Endothelial cell of umbilical vein (primary cell): ENCODE data around the gene LFNG. TPM values are rescaled to one million over a fixed set of nuclear protein-coding genes. Genes with fewer than 3 reads are reported as not detected.

Experiments
- BruUV-seq: library from RNA; stranded (reverse); fragments of 400-500 nt; replicated peaks from 2 replicates; lab custom pipeline; 2021; lab: Mats Ljungman, UMichigan
- CTCF ChIA-PET: fragments of 300-600, 350-600 bp; sonication (Branson Sonifier 250); formaldehyde crosslinking; loops from one replicate; lab custom pipeline; 2021; ENCODE audit warnings: antibody characterized with exemption, inconsistent platforms; lab: Charles Lee
- POLR2A ChIA-PET: fragments of 300-600, 350-600 bp; sonication (Branson Sonifier 250); formaldehyde crosslinking; loops from one replicate; lab custom pipeline; 2021; ENCODE audit warnings: antibody characterized with exemption, inconsistent platforms; lab: Charles Lee
- DNase-seq: peaks from one replicate; pipeline ENCODE4 v3.0.0-alpha.2; 2011; ENCODE audit warnings: low read depth, low spot score
- FAIRE-seq: peaks from 2 replicates; lab custom pipeline; 2011; peaks lifted over from hg19 to GRCh38; lab: Jason Lieb, UNC
- H2AFZ ChIP-seq: 2 replicates; pipeline ENCODE4 v1.6.0; 2012; ENCODE audit warnings: low read depth, low read length, control low read depth, inconsistent platforms
- H3K27ac ChIP-seq: 2 replicates; pipeline ENCODE4 v1.5.1; 2011; ENCODE audit warnings: low read depth, mild to moderate bottlenecking, control low read depth, low read length, moderate library complexity; ENCODE audit not compliant: insufficient read depth
- H3K27me3 ChIP-seq, 2 experiments: 2 replicates each; pipeline versions ENCODE4 v1.6.0 to v1.6.1; 2011; ENCODE audit warnings: low read length in 2 of 2, mixed read lengths in 1 of 2; ENCODE audit not compliant: control insufficient read depth in 2 of 2, insufficient read depth in 2 of 2
- H3K36me3 ChIP-seq, 2 experiments: 2 replicates in 1 of 2; 3 replicates in 1 of 2; pipeline ENCODE4 v1.5.1; 2011; ENCODE audit warnings: low read length in 2 of 2, mild to moderate bottlenecking in 1 of 2, moderate library complexity in 1 of 2; ENCODE audit not compliant: control insufficient read depth in 2 of 2, insufficient read depth in 2 of 2; ENCODE audit errors: extremely low read depth in 1 of 2
- H3K4me1 ChIP-seq: 3 replicates; pipeline ENCODE4 v1.5.1; 2011; ENCODE audit warnings: mild to moderate bottlenecking, low read length; ENCODE audit not compliant: control insufficient read depth, insufficient read depth; ENCODE audit errors: extremely low read depth
- H3K4me2 ChIP-seq: 2 replicates; pipeline ENCODE4 v1.6.1; 2011; ENCODE audit warnings: low read length, control low read depth, mixed read lengths; ENCODE audit not compliant: insufficient read depth
- H3K4me3 ChIP-seq, 3 experiments: fragments of 200-600 bp in 1 of 3; sonication (generic), shearing (Covaris generic) in 1 of 3; replicated peaks in 1 of 3; 2 replicates each; pipeline ENCODE4 v1.5.1; 2011 to 2016; ENCODE audit warnings: control low read depth in 3 of 3, low read length in 3 of 3, mild to moderate bottlenecking in 2 of 3, inconsistent platforms in 1 of 3, low read depth in 1 of 3, moderate library complexity in 1 of 3; ENCODE audit not compliant: insufficient read depth in 1 of 3
- H3K79me2 ChIP-seq: 2 replicates; pipeline ENCODE4 v1.6.0; 2012; ENCODE audit warnings: low read length, inconsistent platforms; ENCODE audit not compliant: control insufficient read depth, insufficient read depth
- H3K9ac ChIP-seq: replicated peaks from 2 replicates; pipeline ENCODE3; 2011; ENCODE audit warnings: low read length, control low read depth; ENCODE audit not compliant: insufficient read depth; ENCODE audit errors: extremely low read depth
- H3K9me1 ChIP-seq: replicated peaks from 3 replicates; pipeline ENCODE4 v1.6.0; 2011; ENCODE audit warnings: mild to moderate bottlenecking, low read length; ENCODE audit not compliant: control insufficient read depth, insufficient read depth; ENCODE audit errors: extremely low read depth
- H3K9me3 ChIP-seq: replicated peaks from 2 replicates; pipeline ENCODE4 v1.5.1; 2012; ENCODE audit warnings: low read length, inconsistent platforms; ENCODE audit not compliant: control insufficient read depth, insufficient read depth
- H4K20me1 ChIP-seq: replicated peaks from 2 replicates; pipeline ENCODE3; 2011; ENCODE audit warnings: mild to moderate bottlenecking, low read length; ENCODE audit not compliant: control insufficient read depth, insufficient read depth; ENCODE audit errors: extremely low read depth
- EZH2 ChIP-seq: IDR thresholded peaks from 2 replicates; pipeline ENCODE4 v1.6.1; 2012; ENCODE audit warnings: borderline replicate concordance, low read depth, mild to moderate bottlenecking, moderate library complexity, low read length, inconsistent platforms; ENCODE audit not compliant: severe bottlenecking
- FOS ChIP-seq: IDR thresholded peaks from 2 replicates; pipeline ENCODE4 v1.6.1; 2011; ENCODE audit warnings: mild to moderate bottlenecking, low read length, moderate library complexity, borderline replicate concordance; ENCODE audit not compliant: insufficient read depth
- GATA2 ChIP-seq: IDR thresholded peaks from 2 replicates; pipeline ENCODE4 v1.7.0; 2011; ENCODE audit warnings: low read depth, mild to moderate bottlenecking, moderate library complexity, mixed read lengths, low read length; ENCODE audit not compliant: insufficient read length, insufficient read depth
- JUN ChIP-seq: IDR thresholded peaks from 2 replicates; pipeline ENCODE4 v1.6.1; 2011; ENCODE audit warnings: borderline replicate concordance, low read depth; ENCODE audit not compliant: insufficient read length, insufficient read depth
- MAX ChIP-seq: IDR thresholded peaks from 2 replicates; pipeline ENCODE4 v1.6.1; 2011; ENCODE audit not compliant: insufficient read depth, insufficient read length
- MYC ChIP-seq: IDR thresholded peaks from one replicate; pipeline ENCODE4 v1.6.1; 2011; ENCODE audit warnings: mild to moderate bottlenecking, low read depth, low read length
- POLR2A ChIP-seq: IDR thresholded peaks from 2 replicates; pipeline ENCODE4 v1.6.1; 2012; ENCODE audit warnings: low read depth, mild to moderate bottlenecking, control low read depth, low read length
- POLR2AphosphoS5 ChIP-seq: IDR thresholded peaks from 2 replicates; pipeline ENCODE4 v1.6.1; 2012; ENCODE audit warnings: low read depth, mild to moderate bottlenecking, control low read depth, low read length, moderate library complexity; ENCODE audit not compliant: insufficient read depth
- dilution Hi-C: fragments of 300-500 bp; cut with MboI; formaldehyde crosslinking; loops from one replicate; pipeline ENCODE4 v1.15.0; 2019; ENCODE audit warnings: low sequenced_read_pairs; ENCODE audit not compliant: extremely low pct_ligation_motif_present
- intact Hi-C: fragments of 100-400 bp; cut with micrococcal nuclease; formaldehyde crosslinking; loops from one replicate; pipeline ENCODE4 v1.10.0; 2022
- polyA plus RNA-seq, 4 experiments: library from polyadenylated mRNA; depleted of rRNA in 3 of 4; stranded (reverse) in 3 of 4; unstranded in 1 of 4; fragments of >200 nt; gene quantifications; 2 replicates each; pipeline versions ENCODE4 v1.2.1 to v1.2.3, GENCODE V29; 2011 to 2012; ENCODE audit warnings: missing spikeins in 1 of 4
- total RNA-seq: library from RNA; stranded (reverse); gene quantifications from 2 replicates; pipeline ENCODE4 v1.2.3, GENCODE V29; 2021
- TF ChIP-seq, protein P1 (sequence below), 2 donors: IDR thresholded peaks; 1 replicate in 1 of 2; 2 replicates in 1 of 2; pipeline ENCODE4 v1.5.1; 2011; ENCODE audit warnings: low read length in 2 of 2, mild to moderate bottlenecking in 2 of 2, moderate library complexity in 2 of 2, control low read depth in 1 of 2, inconsistent platforms in 1 of 2, low read depth in 1 of 2; ENCODE audit not compliant: insufficient read depth in 1 of 2; ENCODE audit errors: extremely low read depth in 1 of 2

Gene LFNG
- total and polyA plus RNA-seq, 2 donors (not counting 3 experiments of a cell fraction or from before 2014, with no cell fraction given): 12.6 to 13.1 TPM

GRCh38 chr7:2522780-2523433 lies 3.3 kb downstream of the LFNG start:
- Histone ChIP-seq H4K20me1 (no peaks in the 10 kb centered on the region), H3K4me3 (no peak overlapping the region), H3K36me3 (no peaks in the 10 kb centered on the region), H3K4me2 (peak overlapping the region; percentile 60), H2AFZ (no peak overlapping the region), H3K4me1 (peaks cover 43% of the 10 kb centered on the region), H3K9ac (peak overlapping the region; percentile 53), H3K9me1 (no peaks in the 10 kb centered on the region), H3K27me3 (no peaks in the 10 kb centered on the region), H3K9me3 (no peaks in the 10 kb centered on the region), H3K27ac (peak overlapping the region; percentile 84), H3K79me2 (no peaks in the 10 kb centered on the region)
- BruUV-seq: no TSS peak
- ChIA-PET POLR2A (no interaction called here), CTCF (interaction anchor here (1.0 to 1.6 kb wide), 3 partner anchors 30 to 71 kb away, joined by 3 to 4 read pairs (median 3); partner anchors contain the start of gene BRAT1)
- FAIRE-seq: peak; percentile 18
- intact Hi-C loops: loop anchor here (5.0 to 10.0 kb wide), 2 partner anchors 118 to 119 kb away; partner anchors contain the start of gene CHST12
- no peak for DNase-seq
- TF ChIP-seq, protein P1, sequence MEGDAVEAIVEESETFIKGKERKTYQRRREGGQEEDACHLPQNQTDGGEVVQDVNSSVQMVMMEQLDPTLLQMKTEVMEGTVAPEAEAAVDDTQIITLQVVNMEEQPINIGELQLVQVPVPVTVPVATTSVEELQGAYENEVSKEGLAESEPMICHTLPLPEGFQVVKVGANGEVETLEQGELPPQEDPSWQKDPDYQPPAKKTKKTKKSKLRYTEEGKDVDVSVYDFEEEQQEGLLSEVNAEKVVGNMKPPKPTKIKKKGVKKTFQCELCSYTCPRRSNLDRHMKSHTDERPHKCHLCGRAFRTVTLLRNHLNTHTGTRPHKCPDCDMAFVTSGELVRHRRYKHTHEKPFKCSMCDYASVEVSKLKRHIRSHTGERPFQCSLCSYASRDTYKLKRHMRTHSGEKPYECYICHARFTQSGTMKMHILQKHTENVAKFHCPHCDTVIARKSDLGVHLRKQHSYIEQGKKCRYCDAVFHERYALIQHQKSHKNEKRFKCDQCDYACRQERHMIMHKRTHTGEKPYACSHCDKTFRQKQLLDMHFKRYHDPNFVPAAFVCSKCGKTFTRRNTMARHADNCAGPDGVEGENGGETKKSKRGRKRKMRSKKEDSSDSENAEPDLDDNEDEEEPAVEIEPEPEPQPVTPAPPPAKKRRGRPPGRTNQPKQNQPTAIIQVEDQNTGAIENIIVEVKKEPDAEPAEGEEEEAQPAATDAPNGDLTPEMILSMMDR (IDR thresholded peaks at IDR 0.05; ENCODE audit: extremely low read depth in 1 of 2, insufficient read depth in 1 of 2, low read depth in 1 of 2, low read length in 2 of 2): no peak
- TF ChIP-seq JUN: no peak
- TF ChIP-seq MAX: no peak
- no peak for TF ChIP-seq MYC
- TF ChIP-seq POLR2A: no peak
- no peak for TF ChIP-seq EZH2
- TF ChIP-seq FOS: no peak
- TF ChIP-seq GATA2: no peak
- no peak for TF ChIP-seq POLR2AphosphoS5
- dilution Hi-C loops: no loop called here
